ENCODE data around the gene RASSF5. TPM values are rescaled to one million over a fixed set of nuclear protein-coding genes. Genes with fewer than 3 reads are reported as not detected.

RASSF5 gene
- total and polyA plus RNA-seq, 2 experiments from 2014 or later, result 0.48 to 4.4 TPM

DNA sequence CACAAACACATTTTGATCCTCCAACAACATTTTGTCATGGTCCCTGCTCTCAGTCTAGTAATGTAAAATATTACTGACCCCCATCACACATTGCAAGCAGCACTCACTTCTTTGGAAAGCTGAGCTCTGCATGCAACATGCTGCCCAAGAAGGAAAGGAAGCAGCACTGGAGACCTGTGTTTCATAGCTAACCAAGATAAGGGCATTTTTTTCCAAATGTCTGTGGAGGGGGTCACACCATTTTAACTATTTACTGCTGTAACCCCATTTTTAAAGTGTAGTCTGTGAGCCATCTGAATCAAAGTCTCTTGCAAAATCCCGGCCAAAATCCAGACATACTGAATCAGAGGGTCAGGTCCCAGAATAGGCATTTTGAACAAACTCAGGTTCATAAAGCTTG lies 4.5 kb upstream of the RASSF5 start:
- Histone ChIP-seq H4K20me1 (replicated peaks; ENCODE audit: insufficient read depth) (no peaks in the 10 kb centered on the region), H2AFZ (no peak overlapping the region), H3K4me3 (no peak overlapping the region), H3K79me2 (replicated peaks; ENCODE audit: insufficient read depth) (no peaks in the 10 kb centered on the region), H3K27ac (ENCODE audit: low read depth) (no peak overlapping the region), H3K4me2 (no peak overlapping the region), H3F3A (replicated peaks; ENCODE audit: low read depth) (no peaks in the 10 kb centered on the region), H3K4me1 (ENCODE audit: insufficient read depth) (peaks cover 9% of the 10 kb centered on the region; the same call in 1 of the 2 replicates), H3K9me2 (ENCODE audit: insufficient read depth) (peaks cover 2% of the 10 kb centered on the region; the same call in 1 of the 2 replicates), H3K27me3 (ENCODE audit: insufficient read depth) (peaks cover 43% of the 10 kb centered on the region), H3K36me3 (ENCODE audit: insufficient read depth) (no peaks in the 10 kb centered on the region)
- Mint-ChIP-seq H3K36me3 (ENCODE audit: low read depth) (no peaks in the 10 kb centered on the region; the same call in 2 of the 3 replicates), H3K9me3 (no peaks in the 10 kb centered on the region), H3K27me3 (ENCODE audit: insufficient read depth, low read depth, poor library complexity) (peaks cover 24% of the 10 kb centered on the region), H3K27ac (no peak overlapping the region), H3K4me1 (peaks cover 19% of the 10 kb centered on the region), H3K4me3 (no peak overlapping the region)
- no peak for ATAC-seq
- TF ChIP-seq, protein P1, sequence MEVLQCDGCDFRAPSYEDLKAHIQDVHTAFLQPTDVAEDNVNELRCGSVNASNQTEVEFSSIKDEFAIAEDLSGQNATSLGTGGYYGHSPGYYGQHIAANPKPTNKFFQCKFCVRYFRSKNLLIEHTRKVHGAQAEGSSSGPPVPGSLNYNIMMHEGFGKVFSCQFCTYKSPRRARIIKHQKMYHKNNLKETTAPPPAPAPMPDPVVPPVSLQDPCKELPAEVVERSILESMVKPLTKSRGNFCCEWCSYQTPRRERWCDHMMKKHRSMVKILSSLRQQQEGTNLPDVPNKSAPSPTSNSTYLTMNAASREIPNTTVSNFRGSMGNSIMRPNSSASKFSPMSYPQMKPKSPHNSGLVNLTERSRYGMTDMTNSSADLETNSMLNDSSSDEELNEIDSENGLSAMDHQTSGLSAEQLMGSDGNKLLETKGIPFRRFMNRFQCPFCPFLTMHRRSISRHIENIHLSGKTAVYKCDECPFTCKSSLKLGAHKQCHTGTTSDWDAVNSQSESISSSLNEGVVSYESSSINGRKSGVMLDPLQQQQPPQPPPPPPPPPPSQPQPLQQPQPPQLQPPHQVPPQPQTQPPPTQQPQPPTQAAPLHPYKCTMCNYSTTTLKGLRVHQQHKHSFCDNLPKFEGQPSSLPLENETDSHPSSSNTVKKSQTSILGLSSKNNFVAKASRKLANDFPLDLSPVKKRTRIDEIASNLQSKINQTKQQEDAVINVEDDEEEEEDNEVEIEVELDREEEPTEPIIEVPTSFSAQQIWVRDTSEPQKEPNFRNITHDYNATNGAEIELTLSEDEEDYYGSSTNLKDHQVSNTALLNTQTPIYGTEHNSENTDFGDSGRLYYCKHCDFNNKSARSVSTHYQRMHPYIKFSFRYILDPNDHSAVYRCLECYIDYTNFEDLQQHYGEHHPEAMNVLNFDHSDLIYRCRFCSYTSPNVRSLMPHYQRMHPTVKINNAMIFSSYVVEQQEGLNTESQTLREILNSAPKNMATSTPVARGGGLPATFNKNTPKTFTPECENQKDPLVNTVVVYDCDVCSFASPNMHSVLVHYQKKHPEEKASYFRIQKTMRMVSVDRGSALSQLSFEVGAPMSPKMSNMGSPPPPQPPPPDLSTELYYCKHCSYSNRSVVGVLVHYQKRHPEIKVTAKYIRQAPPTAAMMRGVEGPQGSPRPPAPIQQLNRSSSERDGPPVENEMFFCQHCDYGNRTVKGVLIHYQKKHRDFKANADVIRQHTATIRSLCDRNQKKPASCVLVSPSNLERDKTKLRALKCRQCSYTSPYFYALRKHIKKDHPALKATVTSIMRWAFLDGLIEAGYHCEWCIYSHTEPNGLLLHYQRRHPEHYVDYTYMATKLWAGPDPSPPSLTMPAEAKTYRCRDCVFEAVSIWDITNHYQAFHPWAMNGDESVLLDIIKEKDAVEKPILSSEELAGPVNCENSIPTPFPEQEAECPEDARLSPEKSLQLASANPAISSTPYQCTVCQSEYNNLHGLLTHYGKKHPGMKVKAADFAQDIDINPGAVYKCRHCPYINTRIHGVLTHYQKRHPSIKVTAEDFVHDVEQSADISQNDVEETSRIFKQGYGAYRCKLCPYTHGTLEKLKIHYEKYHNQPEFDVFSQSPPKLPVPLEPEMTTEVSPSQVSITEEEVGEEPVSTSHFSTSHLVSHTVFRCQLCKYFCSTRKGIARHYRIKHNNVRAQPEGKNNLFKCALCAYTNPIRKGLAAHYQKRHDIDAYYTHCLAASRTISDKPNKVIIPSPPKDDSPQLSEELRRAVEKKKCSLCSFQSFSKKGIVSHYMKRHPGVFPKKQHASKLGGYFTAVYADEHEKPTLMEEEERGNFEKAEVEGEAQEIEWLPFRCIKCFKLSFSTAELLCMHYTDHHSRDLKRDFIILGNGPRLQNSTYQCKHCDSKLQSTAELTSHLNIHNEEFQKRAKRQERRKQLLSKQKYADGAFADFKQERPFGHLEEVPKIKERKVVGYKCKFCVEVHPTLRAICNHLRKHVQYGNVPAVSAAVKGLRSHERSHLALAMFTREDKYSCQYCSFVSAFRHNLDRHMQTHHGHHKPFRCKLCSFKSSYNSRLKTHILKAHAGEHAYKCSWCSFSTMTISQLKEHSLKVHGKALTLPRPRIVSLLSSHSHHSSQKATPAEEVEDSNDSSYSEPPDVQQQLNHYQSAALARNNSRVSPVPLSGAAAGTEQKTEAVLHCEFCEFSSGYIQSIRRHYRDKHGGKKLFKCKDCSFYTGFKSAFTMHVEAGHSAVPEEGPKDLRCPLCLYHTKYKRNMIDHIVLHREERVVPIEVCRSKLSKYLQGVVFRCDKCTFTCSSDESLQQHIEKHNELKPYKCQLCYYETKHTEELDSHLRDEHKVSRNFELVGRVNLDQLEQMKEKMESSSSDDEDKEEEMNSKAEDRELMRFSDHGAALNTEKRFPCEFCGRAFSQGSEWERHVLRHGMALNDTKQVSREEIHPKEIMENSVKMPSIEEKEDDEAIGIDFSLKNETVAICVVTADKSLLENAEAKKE (CRISPR knock-in tag; IDR thresholded peaks at IDR 0.05), result no peak
- TF ChIP-seq CREB1 (CRISPR knock-in tag; IDR thresholded peaks at IDR 0.05; ENCODE audit: low read depth), result no peak
- TF ChIP-seq, protein P2, sequence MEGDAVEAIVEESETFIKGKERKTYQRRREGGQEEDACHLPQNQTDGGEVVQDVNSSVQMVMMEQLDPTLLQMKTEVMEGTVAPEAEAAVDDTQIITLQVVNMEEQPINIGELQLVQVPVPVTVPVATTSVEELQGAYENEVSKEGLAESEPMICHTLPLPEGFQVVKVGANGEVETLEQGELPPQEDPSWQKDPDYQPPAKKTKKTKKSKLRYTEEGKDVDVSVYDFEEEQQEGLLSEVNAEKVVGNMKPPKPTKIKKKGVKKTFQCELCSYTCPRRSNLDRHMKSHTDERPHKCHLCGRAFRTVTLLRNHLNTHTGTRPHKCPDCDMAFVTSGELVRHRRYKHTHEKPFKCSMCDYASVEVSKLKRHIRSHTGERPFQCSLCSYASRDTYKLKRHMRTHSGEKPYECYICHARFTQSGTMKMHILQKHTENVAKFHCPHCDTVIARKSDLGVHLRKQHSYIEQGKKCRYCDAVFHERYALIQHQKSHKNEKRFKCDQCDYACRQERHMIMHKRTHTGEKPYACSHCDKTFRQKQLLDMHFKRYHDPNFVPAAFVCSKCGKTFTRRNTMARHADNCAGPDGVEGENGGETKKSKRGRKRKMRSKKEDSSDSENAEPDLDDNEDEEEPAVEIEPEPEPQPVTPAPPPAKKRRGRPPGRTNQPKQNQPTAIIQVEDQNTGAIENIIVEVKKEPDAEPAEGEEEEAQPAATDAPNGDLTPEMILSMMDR (conservative IDR thresholded peaks at IDR 0.05; ENCODE audit: low read depth in 2 of 2), result no peak
- no peak for TF ChIP-seq EZH2 (IDR thresholded peaks at IDR 0.05; ENCODE audit: low read depth, unreplicated experiment)
- TF ChIP-seq STAT1 (IDR thresholded peaks at IDR 0.05; ENCODE audit: unreplicated experiment), result no peak
- no peak for TF ChIP-seq NANOG (IDR thresholded peaks at IDR 0.05; ENCODE audit: borderline replicate concordance)
- TF ChIP-seq ETS1 (IDR thresholded peaks at IDR 0.05), result no peak
- no peak for TF ChIP-seq JUNB (IDR thresholded peaks at IDR 0.05; ENCODE audit: unreplicated experiment)
- TF ChIP-seq, protein P3, sequence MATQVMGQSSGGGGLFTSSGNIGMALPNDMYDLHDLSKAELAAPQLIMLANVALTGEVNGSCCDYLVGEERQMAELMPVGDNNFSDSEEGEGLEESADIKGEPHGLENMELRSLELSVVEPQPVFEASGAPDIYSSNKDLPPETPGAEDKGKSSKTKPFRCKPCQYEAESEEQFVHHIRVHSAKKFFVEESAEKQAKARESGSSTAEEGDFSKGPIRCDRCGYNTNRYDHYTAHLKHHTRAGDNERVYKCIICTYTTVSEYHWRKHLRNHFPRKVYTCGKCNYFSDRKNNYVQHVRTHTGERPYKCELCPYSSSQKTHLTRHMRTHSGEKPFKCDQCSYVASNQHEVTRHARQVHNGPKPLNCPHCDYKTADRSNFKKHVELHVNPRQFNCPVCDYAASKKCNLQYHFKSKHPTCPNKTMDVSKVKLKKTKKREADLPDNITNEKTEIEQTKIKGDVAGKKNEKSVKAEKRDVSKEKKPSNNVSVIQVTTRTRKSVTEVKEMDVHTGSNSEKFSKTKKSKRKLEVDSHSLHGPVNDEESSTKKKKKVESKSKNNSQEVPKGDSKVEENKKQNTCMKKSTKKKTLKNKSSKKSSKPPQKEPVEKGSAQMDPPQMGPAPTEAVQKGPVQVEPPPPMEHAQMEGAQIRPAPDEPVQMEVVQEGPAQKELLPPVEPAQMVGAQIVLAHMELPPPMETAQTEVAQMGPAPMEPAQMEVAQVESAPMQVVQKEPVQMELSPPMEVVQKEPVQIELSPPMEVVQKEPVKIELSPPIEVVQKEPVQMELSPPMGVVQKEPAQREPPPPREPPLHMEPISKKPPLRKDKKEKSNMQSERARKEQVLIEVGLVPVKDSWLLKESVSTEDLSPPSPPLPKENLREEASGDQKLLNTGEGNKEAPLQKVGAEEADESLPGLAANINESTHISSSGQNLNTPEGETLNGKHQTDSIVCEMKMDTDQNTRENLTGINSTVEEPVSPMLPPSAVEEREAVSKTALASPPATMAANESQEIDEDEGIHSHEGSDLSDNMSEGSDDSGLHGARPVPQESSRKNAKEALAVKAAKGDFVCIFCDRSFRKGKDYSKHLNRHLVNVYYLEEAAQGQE (IDR thresholded peaks at IDR 0.05; ENCODE audit: unreplicated experiment), result no peak
- no peak for TF ChIP-seq EZH2phosphoT487 (IDR thresholded peaks at IDR 0.05; ENCODE audit: unreplicated experiment)
- TF ChIP-seq ZNF114 (CRISPR knock-in tag; IDR thresholded peaks at IDR 0.05), result no peak
- TF ChIP-seq ZNF331 (CRISPR knock-in tag; IDR thresholded peaks at IDR 0.05; ENCODE audit: low read depth), result no peak
- TF ChIP-seq POLR2AphosphoS5 (IDR thresholded peaks at IDR 0.05; ENCODE audit: low read depth), result no peak
- no peak for DNase-seq (ENCODE audit: low spot score)
